Stomach (tissue), 4 donors: ENCODE results near the gene ANKRD53.

Source experiments
- CTCF ChIP-seq, 7 experiments: fragments of 450-650 bp in 4 of 7; fragments of 200-600 bp in 3 of 7; sonication (generic) in 3 of 7; IDR thresholded peaks; one replicate each; pipeline ENCODE4 v1.5.1; 2016 to 2019; ENCODE audit warnings: antibody characterized with exemption in 7 of 7, control low read depth in 2 of 7, mild to moderate bottlenecking in 1 of 7
- POLR2A ChIP-seq, 4 donors: fragments of 450-650 bp; IDR thresholded peaks; one replicate each; pipeline ENCODE4 v1.6.1; 2016; ENCODE audit warnings: antibody characterized with exemption in 4 of 4, control low read depth in 2 of 4, mild to moderate bottlenecking in 1 of 4, moderate library complexity in 1 of 4

DNA sequence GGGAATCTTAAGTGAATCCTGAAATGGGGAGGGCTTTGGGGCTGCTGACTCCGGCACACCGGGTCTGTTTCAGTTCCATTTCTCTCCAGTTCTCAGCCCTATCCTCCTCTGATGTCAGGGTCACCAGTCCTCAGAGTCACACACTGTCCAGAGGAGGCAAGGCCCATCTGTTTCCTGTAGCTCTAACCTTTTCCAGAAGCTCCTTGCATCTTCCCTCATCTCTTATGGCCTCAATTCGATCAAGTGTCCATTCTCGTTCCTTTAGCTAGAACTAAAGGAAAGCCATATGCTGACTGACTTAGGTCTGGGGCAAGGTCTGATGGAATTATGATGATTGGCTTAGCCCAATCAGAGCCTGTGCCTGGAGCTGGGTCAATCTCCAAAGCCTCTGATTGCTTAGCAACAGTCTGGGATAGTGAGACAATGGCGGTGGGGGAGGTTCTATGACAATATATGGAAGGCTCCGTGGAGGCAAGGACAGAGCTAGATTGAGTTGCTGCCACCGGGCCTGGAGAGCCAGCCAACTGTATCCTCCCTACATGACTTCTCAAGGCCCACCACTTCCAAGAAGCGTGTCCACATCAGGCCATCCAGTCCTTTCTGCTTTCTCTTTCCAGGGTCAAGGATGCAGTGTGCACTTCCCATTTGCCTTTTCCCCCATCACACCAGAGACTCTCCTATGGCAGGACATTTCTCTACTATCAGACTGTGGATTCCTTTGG is 5.2 kb downstream of the ANKRD53 start:
- TF ChIP-seq CTCF (IDR thresholded peaks at IDR 0.05) (no peak), POLR2A (IDR thresholded peaks at IDR 0.05) (no peak)
